Measurements from ENCODE around the gene CDHR4. TPM values are rescaled to one million over a fixed set of nuclear protein-coding genes. Genes with fewer than 3 reads are reported as not detected.
"Not testable (repeated sequence)": the region's sequence is repeated elsewhere in the genome, so short reads cannot be mapped to it uniquely, and the experiment has no call there.

The CDHR4 gene
- total and polyA plus RNA-seq, 4 donors = 0.26 to 5.0 (median 1.1) TPM; not detected in 1

GRCh38 chr3:49757197-49757596, 42.5 kb downstream of the CDHR4 start:
- ATAC-seq (ENCODE audit: low FRiP score) (no peak), DNase-seq (no peak)
- no peaks in the 10 kb centered on the region for H3K36me3 ChIP-seq (ENCODE audit: control insufficient read depth in 1 of 2, insufficient read depth in 2 of 2, low read length in 1 of 2)
- H3K27ac ChIP-seq (ENCODE audit: low read depth in 1 of 2, low read length in 2 of 2) = no peak overlapping the region
- no peaks in the 10 kb centered on the region for H3K4me1 ChIP-seq (ENCODE audit: control insufficient read depth in 1 of 2, insufficient read depth in 2 of 2, low read length in 2 of 2)
- intact Hi-C loops (cut with DNase I) = no loop called here
- no peaks in the 10 kb centered on the region for H3K9me3 ChIP-seq (ENCODE audit: control insufficient read depth, low read length)
- WGBS, 2 donors = 69 to 74% methylated on average over 2 of the region's 2 CpGs
- H3K4me3 ChIP-seq (ENCODE audit: low read length in 2 of 2) = no peak overlapping the region
- H3K27me3 ChIP-seq (ENCODE audit: control insufficient read depth in 1 of 2, insufficient read depth in 2 of 2, low read length in 1 of 2) = no peaks in the 10 kb centered on the region

GRCh38 chr3:49756036-49756435, 43.6 kb downstream of the CDHR4 start:
- no peaks in the 10 kb centered on the region for H3K27me3 ChIP-seq (ENCODE audit: control insufficient read depth in 1 of 2, insufficient read depth in 2 of 2, low read length in 1 of 2)
- H3K36me3 ChIP-seq (ENCODE audit: control insufficient read depth in 1 of 2, insufficient read depth in 2 of 2, low read length in 1 of 2) = no peaks in the 10 kb centered on the region
- H3K4me1 ChIP-seq (ENCODE audit: control insufficient read depth in 1 of 2, insufficient read depth in 2 of 2, low read length in 2 of 2) = no peaks in the 10 kb centered on the region
- no peaks in the 10 kb centered on the region for H3K9me3 ChIP-seq (ENCODE audit: control insufficient read depth, low read length)
- ATAC-seq (ENCODE audit: low FRiP score) (no peak), DNase-seq (no peak)
- no peak overlapping the region for H3K27ac ChIP-seq (ENCODE audit: low read depth in 1 of 2, low read length in 2 of 2)
- 70 to 79% methylated on average over 1 of the region's 1 CpG for WGBS, 2 donors
- H3K4me3 ChIP-seq (ENCODE audit: low read length in 2 of 2) = no peak overlapping the region
- intact Hi-C loops (cut with DNase I) = no loop called here

GRCh38 chr3:49754536-49754935, 45.1 kb downstream of the CDHR4 start:
- ATAC-seq (ENCODE audit: low FRiP score) = no peak
- intact Hi-C loops (cut with DNase I) = no loop called here
- DNase-seq = no peak
- Histone ChIP-seq H3K4me3 (ENCODE audit: low read length in 2 of 2) (no peak overlapping the region), H3K27me3 (ENCODE audit: control insufficient read depth in 1 of 2, insufficient read depth in 2 of 2, low read length in 1 of 2) (no peaks in the 10 kb centered on the region), H3K36me3 (ENCODE audit: control insufficient read depth in 1 of 2, insufficient read depth in 2 of 2, low read length in 1 of 2) (no peaks in the 10 kb centered on the region), H3K27ac (ENCODE audit: low read depth in 1 of 2, low read length in 2 of 2) (no peak overlapping the region), H3K4me1 (ENCODE audit: control insufficient read depth in 1 of 2, insufficient read depth in 2 of 2, low read length in 2 of 2) (no peaks in the 10 kb centered on the region), H3K9me3 (ENCODE audit: control insufficient read depth, low read length) (no peaks in the 10 kb centered on the region)
- 96 to 100% methylated on average over 1 of the region's 1 CpG for WGBS, 2 donors

- 76 to 88% methylated on average over 4 of the region's 4 CpGs for WGBS, 2 donors
- H3K27me3 ChIP-seq (ENCODE audit: control insufficient read depth in 1 of 2, insufficient read depth in 2 of 2, low read length in 1 of 2) = no peaks in the 10 kb centered on the region
- H3K4me1 ChIP-seq (ENCODE audit: control insufficient read depth in 1 of 2, insufficient read depth in 2 of 2, low read length in 2 of 2) = no peaks in the 10 kb centered on the region
- no peaks in the 10 kb centered on the region for H3K36me3 ChIP-seq (ENCODE audit: control insufficient read depth in 1 of 2, insufficient read depth in 2 of 2, low read length in 1 of 2)
- intact Hi-C loops (cut with DNase I) = no loop called here
- no peak overlapping the region for H3K27ac ChIP-seq (ENCODE audit: low read depth in 1 of 2, low read length in 2 of 2)
- H3K9me3 ChIP-seq (ENCODE audit: control insufficient read depth, low read length) = no peaks in the 10 kb centered on the region
- ATAC-seq (ENCODE audit: low FRiP score) (no peak), DNase-seq (no peak)
- no peak overlapping the region for H3K4me3 ChIP-seq (ENCODE audit: low read length in 2 of 2)
These were observed 48.2 kb downstream of the CDHR4 start for GRCh38 chr3:49751501-49751900.

GRCh38 chr3:49750056-49750455, 49.6 kb downstream of the CDHR4 start:
- Histone ChIP-seq H3K4me3 (ENCODE audit: low read length in 2 of 2) (no peak overlapping the region), H3K36me3 (ENCODE audit: control insufficient read depth in 1 of 2, insufficient read depth in 2 of 2, low read length in 1 of 2) (no peaks in the 10 kb centered on the region), H3K27ac (ENCODE audit: low read depth in 1 of 2, low read length in 2 of 2) (no peak overlapping the region), H3K4me1 (ENCODE audit: control insufficient read depth in 1 of 2, insufficient read depth in 2 of 2, low read length in 2 of 2) (no peaks in the 10 kb centered on the region), H3K9me3 (ENCODE audit: control insufficient read depth, low read length) (no peaks in the 10 kb centered on the region), H3K27me3 (ENCODE audit: control insufficient read depth in 1 of 2, insufficient read depth in 2 of 2, low read length in 1 of 2) (no peaks in the 10 kb centered on the region)
- 90 to 92% methylated on average over 4 of the region's 4 CpGs for WGBS, 2 donors
- intact Hi-C loops (cut with DNase I) = no loop called here
- DNase-seq = no peak
- ATAC-seq (ENCODE audit: low FRiP score) = no peak

GRCh38 chr3:49748874-49749273, 50.8 kb downstream of the CDHR4 start:
- ATAC-seq (ENCODE audit: low FRiP score); H3K9me3 ChIP-seq (ENCODE audit: control insufficient read depth, low read length); H3K27ac ChIP-seq (ENCODE audit: low read depth in 1 of 2, low read length in 2 of 2); H3K4me1 ChIP-seq (ENCODE audit: control insufficient read depth in 1 of 2, insufficient read depth in 2 of 2, low read length in 2 of 2); intact Hi-C loops (cut with DNase I); DNase-seq; H3K27me3 ChIP-seq (ENCODE audit: control insufficient read depth in 1 of 2, insufficient read depth in 2 of 2, low read length in 1 of 2); H3K4me3 ChIP-seq (ENCODE audit: low read length in 2 of 2); H3K36me3 ChIP-seq (ENCODE audit: control insufficient read depth in 1 of 2, insufficient read depth in 2 of 2, low read length in 1 of 2): not testable (repeated sequence)
- 81 to 88% methylated on average over 5 of the region's 5 CpGs for WGBS, 2 donors

GRCh38 chr3:49747792-49748480, 51.7 kb downstream of the CDHR4 start:
- intact Hi-C loops (cut with DNase I) = no loop called here
- 84 to 87% methylated on average over 13 of the region's 13 CpGs for WGBS, 2 donors
- ATAC-seq (ENCODE audit: low FRiP score) (no peak), DNase-seq (no peak)
- Histone ChIP-seq H3K36me3 (ENCODE audit: control insufficient read depth in 1 of 2, insufficient read depth in 2 of 2, low read length in 1 of 2) (no peaks in the 10 kb centered on the region), H3K27me3 (ENCODE audit: control insufficient read depth in 1 of 2, insufficient read depth in 2 of 2, low read length in 1 of 2) (no peaks in the 10 kb centered on the region), H3K4me1 (ENCODE audit: control insufficient read depth in 1 of 2, insufficient read depth in 2 of 2, low read length in 2 of 2) (no peaks in the 10 kb centered on the region), H3K27ac (ENCODE audit: low read depth in 1 of 2, low read length in 2 of 2) (no peak overlapping the region), H3K9me3 (ENCODE audit: control insufficient read depth, low read length) (no peaks in the 10 kb centered on the region), H3K4me3 (ENCODE audit: low read length in 2 of 2) (no peak overlapping the region)

GRCh38 chr3:49745986-49746385, 53.7 kb downstream of the CDHR4 start:
- intact Hi-C loops (cut with DNase I) = no loop called here
- Histone ChIP-seq H3K9me3 (ENCODE audit: control insufficient read depth, low read length) (no peaks in the 10 kb centered on the region), H3K4me1 (ENCODE audit: control insufficient read depth in 1 of 2, insufficient read depth in 2 of 2, low read length in 2 of 2) (no peaks in the 10 kb centered on the region), H3K27me3 (ENCODE audit: control insufficient read depth in 1 of 2, insufficient read depth in 2 of 2, low read length in 1 of 2) (no peaks in the 10 kb centered on the region), H3K4me3 (ENCODE audit: low read length in 2 of 2) (no peak overlapping the region), H3K27ac (ENCODE audit: low read depth in 1 of 2, low read length in 2 of 2) (no peak overlapping the region), H3K36me3 (ENCODE audit: control insufficient read depth in 1 of 2, insufficient read depth in 2 of 2, low read length in 1 of 2) (no peaks in the 10 kb centered on the region)
- ATAC-seq (ENCODE audit: low FRiP score) (no peak), DNase-seq (no peak)
- WGBS, 2 donors = 30 to 43% methylated on average over 2 of the region's 2 CpGs

All from aorta (tissue), 5 donors.